ENCODE measurements around the gene ONECUT3. TPM values are rescaled to one million over a fixed set of nuclear protein-coding genes. Genes with fewer than 3 reads are reported as not detected.

ONECUT3 gene
- total RNA-seq, 1 donor from 2014 or later = 0.09 TPM

DNA sequence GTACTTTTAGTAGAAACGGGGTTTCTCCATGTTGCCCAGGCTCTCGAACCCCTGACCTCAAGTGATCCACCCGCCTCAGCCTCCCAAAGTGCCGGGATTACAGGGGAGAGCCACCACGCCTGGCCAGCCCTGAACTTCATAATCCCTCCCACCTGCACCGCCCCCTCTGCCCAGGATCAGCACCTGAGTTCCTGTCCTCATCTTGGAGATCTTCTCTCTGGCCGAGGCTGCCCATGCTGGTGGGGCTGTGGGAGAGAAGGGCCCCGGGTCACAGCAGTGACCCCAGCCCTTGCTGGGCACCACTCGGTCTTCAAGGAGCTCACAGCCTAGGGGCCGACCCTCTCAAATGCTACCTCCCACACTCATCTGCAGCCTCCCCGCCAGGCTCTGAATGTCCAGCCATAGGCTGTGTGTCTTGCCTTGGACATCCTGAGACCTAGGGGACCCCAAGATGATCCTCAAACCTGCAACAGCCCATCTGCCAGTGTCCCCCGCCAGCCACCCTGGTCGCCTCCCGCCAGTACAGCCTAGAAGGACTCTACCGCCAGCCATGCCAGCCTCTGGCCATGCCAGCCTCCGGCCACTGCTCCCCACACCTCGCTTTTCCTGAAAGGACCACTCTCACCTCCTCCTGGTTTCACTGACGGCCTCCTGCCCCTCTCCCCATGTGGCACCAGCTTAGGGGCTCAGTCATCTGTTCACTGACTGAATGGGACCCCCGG lies 57.3 kb downstream of the ONECUT3 start:
- no peaks in the 10 kb centered on the region for H3K4me1 ChIP-seq
- H3K27ac ChIP-seq = no peak overlapping the region
- no peak overlapping the region for H3K9ac ChIP-seq
- TF ChIP-seq EZH2 (IDR thresholded peaks at IDR 0.05) = no peak
- TF ChIP-seq CTCF (IDR thresholded peaks at IDR 0.05) = no peak
- no peak for TF ChIP-seq EZH2phosphoT487 (IDR thresholded peaks at IDR 0.05)
- Mint-ChIP-seq H3K9me3 (no peaks in the 10 kb centered on the region), H3K4me3 (peak overlapping the region; percentile 35), H3K36me3 (no peaks in the 10 kb centered on the region), H3K27me3 (ENCODE audit: insufficient read depth, low read depth) (peaks cover 17% of the 10 kb centered on the region), H3K27ac (no peak overlapping the region), H3K4me1 (peaks cover 12% of the 10 kb centered on the region)
- no peak overlapping the region for H3K4me3 ChIP-seq
- H3K9me3 ChIP-seq (ENCODE audit: low read depth) = no peaks in the 10 kb centered on the region
- no peak overlapping the region for H3K4me2 ChIP-seq
- H2AFZ ChIP-seq (replicated peaks) = no peak overlapping the region
- no peak for DNase-seq (ENCODE audit: low spot score)
- H4K20me1 ChIP-seq (ENCODE audit: low read depth) = peaks cover 11% of the 10 kb centered on the region
- H3F3A ChIP-seq (ENCODE audit: low read depth) = peaks cover 2% of the 10 kb centered on the region
- no peaks in the 10 kb centered on the region for H3K36me3 ChIP-seq
- H3K27me3 ChIP-seq = peaks cover 17% of the 10 kb centered on the region
- no peaks in the 10 kb centered on the region for H3K79me2 ChIP-seq (ENCODE audit: low read depth)

DNA sequence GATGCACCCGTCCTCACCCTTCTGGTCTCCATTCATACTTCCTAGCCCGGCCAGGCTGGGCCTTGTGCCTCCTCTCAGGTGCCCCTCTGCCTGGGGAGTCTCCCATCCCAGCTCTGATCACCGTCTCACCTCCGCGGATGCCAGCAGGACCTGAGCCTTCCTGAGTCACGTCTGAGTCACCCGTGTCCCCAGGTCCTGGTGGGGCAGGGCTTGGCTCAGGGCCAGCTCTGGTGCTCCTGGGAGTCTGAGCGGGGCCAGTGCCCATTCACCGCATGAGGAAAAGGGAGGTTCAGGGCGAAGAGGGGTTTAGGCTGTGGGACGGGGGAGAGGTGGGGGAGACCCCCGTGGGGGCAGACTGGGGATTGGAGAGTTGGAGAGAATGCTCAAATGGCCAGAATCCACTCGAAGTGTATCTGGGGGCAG lies 58.2 kb downstream of the ONECUT3 start:
- Histone ChIP-seq H3K79me2 (ENCODE audit: low read depth) (no peaks in the 10 kb centered on the region), H3K9me3 (ENCODE audit: low read depth) (no peaks in the 10 kb centered on the region), H3K27me3 (peaks cover 17% of the 10 kb centered on the region), H4K20me1 (ENCODE audit: low read depth) (peaks cover 11% of the 10 kb centered on the region), H3K36me3 (no peaks in the 10 kb centered on the region), H3F3A (ENCODE audit: low read depth) (peaks cover 2% of the 10 kb centered on the region), H2AFZ (replicated peaks) (no peak overlapping the region), H3K9ac (no peak overlapping the region), H3K4me2 (no peak overlapping the region), H3K4me1 (no peaks in the 10 kb centered on the region), H3K27ac (no peak overlapping the region), H3K4me3 (no peak overlapping the region)
- Mint-ChIP-seq H3K4me1 (peaks cover 12% of the 10 kb centered on the region), H3K9me3 (no peaks in the 10 kb centered on the region), H3K27me3 (ENCODE audit: insufficient read depth, low read depth) (peaks cover 17% of the 10 kb centered on the region), H3K36me3 (no peaks in the 10 kb centered on the region), H3K27ac (no peak overlapping the region), H3K4me3 (peak overlapping the region; percentile 71)
- TF ChIP-seq EZH2phosphoT487 (IDR thresholded peaks at IDR 0.05) = no peak
- no peak for TF ChIP-seq EZH2 (IDR thresholded peaks at IDR 0.05)
- no peak for TF ChIP-seq CTCF (IDR thresholded peaks at IDR 0.05)
- DNase-seq (ENCODE audit: low spot score) = no peak

DNA sequence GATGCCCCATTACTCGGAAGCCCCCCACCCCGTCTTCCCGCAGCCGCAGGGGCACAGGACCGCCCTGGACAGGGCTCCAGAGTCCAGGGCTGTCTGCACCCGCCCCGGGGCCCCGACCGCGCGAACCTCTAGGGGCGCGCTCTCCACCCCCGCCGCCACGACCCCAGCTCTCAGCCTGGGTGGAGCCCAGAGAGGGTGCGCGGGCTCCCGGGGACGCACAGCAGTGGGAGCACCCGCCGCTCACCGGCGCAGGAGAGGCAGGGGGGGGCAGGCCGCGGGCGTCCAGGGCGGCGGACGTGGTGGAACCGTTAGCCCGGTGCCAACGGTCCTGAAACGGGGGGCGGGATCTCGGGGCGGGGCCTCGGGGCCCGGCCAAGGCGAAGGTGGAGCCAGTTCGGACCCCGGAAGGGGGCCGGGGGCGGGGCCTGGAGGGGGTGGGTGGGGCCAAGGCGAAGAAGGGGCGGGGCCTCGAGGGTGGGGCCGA lies 58.7 kb downstream of the ONECUT3 start, which contains the start of gene ATP8B3:
ATP8B3 (minus strand) TSS at position 335 of the 484 bp plus-strand sequence. CDS start 540 bp downstream, outside the sequence.
- H3K4me3 Mint-ChIP-seq = peak within 1 kb of the TSS; percentile 91
- DNase-seq (ENCODE audit: low spot score) = no peak
- H2AFZ ChIP-seq (replicated peaks) = no peak within 1 kb of the TSS

More for the DNA sequence above, 58.7 kb downstream of the ONECUT3 start, which contains the start of gene ATP8B3:
- Histone ChIP-seq H4K20me1 (ENCODE audit: low read depth) (peaks cover 11% of the 10 kb centered on the region), H3K4me1 (no peaks in the 10 kb centered on the region), H3K36me3 (no peaks in the 10 kb centered on the region), H3K4me2 (peak within 1 kb of the TSS; percentile 71), H3K9me3 (ENCODE audit: low read depth) (no peaks in the 10 kb centered on the region), H3K79me2 (ENCODE audit: low read depth) (no peaks in the 10 kb centered on the region), H3K27me3 (peaks cover 17% of the 10 kb centered on the region), H3K4me3 (peak within 1 kb of the TSS; percentile 43), H3K27ac (no peak within 1 kb of the TSS), H3K9ac (no peak within 1 kb of the TSS), H3F3A (ENCODE audit: low read depth) (peaks cover 2% of the 10 kb centered on the region)
- Mint-ChIP-seq H3K27ac (peak within 1 kb of the TSS; percentile 74), H3K27me3 (ENCODE audit: insufficient read depth, low read depth) (peaks cover 17% of the 10 kb centered on the region), H3K4me1 (peaks cover 12% of the 10 kb centered on the region), H3K36me3 (no peaks in the 10 kb centered on the region), H3K9me3 (no peaks in the 10 kb centered on the region)
- no peak for TF ChIP-seq EZH2phosphoT487 (IDR thresholded peaks at IDR 0.05)
- TF ChIP-seq EZH2 (IDR thresholded peaks at IDR 0.05) = no peak
- TF ChIP-seq CTCF (IDR thresholded peaks at IDR 0.05) = peak; percentile 37
